Small intestine (tissue), 4 donors: ENCODE results near the gene MCUR1. TPM values are rescaled to one million over a fixed set of nuclear protein-coding genes. Genes with fewer than 3 reads are reported as not detected.

Source experiments
- polyA plus RNA-seq, 4 donors: library from polyadenylated mRNA; stranded (reverse) in 3 of 4; unstranded in 1 of 4; fragments of 200-250 nt in 3 of 4; fragments of 120-200 nt in 1 of 4; gene quantifications; one replicate each; pipeline versions ENCODE4 v1.2.1 to v1.2.3, GENCODE V29; 2013
- donor health status: healthy with polysubstance abuse.
- donor health status: Bipolar disorder and iron deficiency.
- donor health status: healthy.

MCUR1 gene
- polyA plus RNA-seq, 4 donors, result 15.6 to 83.2 (median 52.3) TPM

Other genes starting within 250 kb of the MCUR1 start
- gene SIRT5, start 240.0 kb downstream of the MCUR1 start, polyA plus RNA-seq, result 10 to 100 TPM in 2 of 4 donors, 1 to 10 TPM in 2; 7.5 to 14.1 (median 8.9) TPM
- 10 to 100 TPM; 62.6 to 80.2 (median 74.2) TPM for gene NOL7, start 199.2 kb downstream of the MCUR1 start, polyA plus RNA-seq
- 10 to 100 TPM; 14.1 to 27.1 (median 18.5) TPM for gene RANBP9, start 102.7 kb downstream of the MCUR1 start, polyA plus RNA-seq
- gene RNF182, start 110.4 kb upstream of the MCUR1 start, polyA plus RNA-seq, result 1 to 10 TPM in 1 of 4 donors, under 1 TPM in 1, not detected in 2; 0.86 to 1.1 TPM